ENCODE measurements around the gene MAGEA4.

The MAGEA4 gene

GRCh38 chrX:151912780-151913179, at the start of gene MAGEA4:
TSS of gene MAGEA4 (plus strand) at chrX:151912889. CDS start at chrX:151923665, 10,776 bp downstream.
- Histone ChIP-seq H4K20me1 (ENCODE audit: insufficient read depth) (no peaks in the 10 kb centered on the region), H3K9ac (no peak within 1 kb of the TSS), H3K4me2 (no peak within 1 kb of the TSS), H3K4me1 (ENCODE audit: low read depth, poor library complexity, severe bottlenecking) (no peaks in the 10 kb centered on the region), H3K36me3 (ENCODE audit: insufficient read depth) (no peaks in the 10 kb centered on the region), H2AFZ (ENCODE audit: low read depth) (no peak within 1 kb of the TSS), H3K79me2 (ENCODE audit: insufficient read depth, low read depth) (no peaks in the 10 kb centered on the region), H3K27me3 (ENCODE audit: insufficient read depth, low read depth) (no peaks in the 10 kb centered on the region), H3K4me3 (IDR thresholded peaks at IDR 0.05; ENCODE audit: insufficient read depth, low read depth, low read length) (no peak within 1 kb of the TSS), H3K27ac (no peak within 1 kb of the TSS)
- no peak for TF ChIP-seq CTCF (conservative IDR thresholded peaks at IDR 0.05; ENCODE audit: low read depth, low read length)

GRCh38 chrX:151870602-151871001, 42.1 kb upstream of the MAGEA4 start:
- no peaks in the 10 kb centered on the region for H3K36me3 ChIP-seq (ENCODE audit: insufficient read depth)
- TF ChIP-seq CTCF (conservative IDR thresholded peaks at IDR 0.05; ENCODE audit: low read depth, low read length): no peak
- no peak overlapping the region for H3K27ac ChIP-seq
- H3K79me2 ChIP-seq (ENCODE audit: insufficient read depth, low read depth): no peaks in the 10 kb centered on the region
- no peaks in the 10 kb centered on the region for H4K20me1 ChIP-seq (ENCODE audit: insufficient read depth)
- no peak overlapping the region for H3K4me2 ChIP-seq
- H3K9ac ChIP-seq: no peak overlapping the region
- H3K4me1 ChIP-seq (ENCODE audit: low read depth, poor library complexity, severe bottlenecking): no peaks in the 10 kb centered on the region
- H2AFZ ChIP-seq (ENCODE audit: low read depth): no peak overlapping the region
- H3K4me3 ChIP-seq (IDR thresholded peaks at IDR 0.05; ENCODE audit: insufficient read depth, low read depth, low read length): no peak overlapping the region
- no peaks in the 10 kb centered on the region for H3K27me3 ChIP-seq (ENCODE audit: insufficient read depth, low read depth)

- Histone ChIP-seq H3K79me2 (ENCODE audit: insufficient read depth, low read depth) (no peaks in the 10 kb centered on the region), H4K20me1 (ENCODE audit: insufficient read depth) (no peaks in the 10 kb centered on the region), H3K4me2 (no peak overlapping the region), H3K27me3 (ENCODE audit: insufficient read depth, low read depth) (no peaks in the 10 kb centered on the region), H3K9ac (no peak overlapping the region), H2AFZ (ENCODE audit: low read depth) (no peak overlapping the region), H3K4me3 (IDR thresholded peaks at IDR 0.05; ENCODE audit: insufficient read depth, low read depth, low read length) (no peak overlapping the region), H3K4me1 (ENCODE audit: low read depth, poor library complexity, severe bottlenecking) (no peaks in the 10 kb centered on the region), H3K27ac (no peak overlapping the region), H3K36me3 (ENCODE audit: insufficient read depth) (no peaks in the 10 kb centered on the region)
- no peak for TF ChIP-seq CTCF (conservative IDR thresholded peaks at IDR 0.05; ENCODE audit: low read depth, low read length)
Observed at GRCh38 chrX:151871244-151871643, 41.4 kb upstream of the MAGEA4 start.

DNA sequence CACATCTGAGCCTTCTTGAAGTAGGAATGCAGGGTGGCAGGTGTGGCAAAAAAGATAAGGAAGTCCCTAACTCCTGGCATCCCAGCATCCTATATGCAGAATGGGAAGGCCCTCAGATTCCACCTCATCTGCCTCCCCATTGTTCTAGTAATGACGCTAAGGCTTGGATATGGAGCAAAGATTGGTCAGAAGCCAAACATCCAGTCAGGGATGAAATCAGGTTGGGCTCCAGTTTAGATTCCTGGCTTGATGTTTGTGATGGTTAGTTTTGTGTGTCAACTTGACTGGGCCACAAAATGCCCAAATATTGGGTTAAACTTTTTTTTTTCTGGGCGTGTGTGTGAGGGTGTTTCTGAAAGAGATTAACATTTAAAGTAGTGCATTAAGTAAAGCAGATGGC, 39.6 kb upstream of the MAGEA4 start:
- H3K4me1 ChIP-seq (ENCODE audit: low read depth, poor library complexity, severe bottlenecking): no peaks in the 10 kb centered on the region
- no peaks in the 10 kb centered on the region for H3K79me2 ChIP-seq (ENCODE audit: insufficient read depth, low read depth)
- H3K4me3 ChIP-seq (IDR thresholded peaks at IDR 0.05; ENCODE audit: insufficient read depth, low read depth, low read length): no peak overlapping the region
- H3K36me3 ChIP-seq (ENCODE audit: insufficient read depth): no peaks in the 10 kb centered on the region
- H4K20me1 ChIP-seq (ENCODE audit: insufficient read depth): no peaks in the 10 kb centered on the region
- TF ChIP-seq CTCF (conservative IDR thresholded peaks at IDR 0.05; ENCODE audit: low read depth, low read length): no peak
- no peak overlapping the region for H2AFZ ChIP-seq (ENCODE audit: low read depth)
- no peak overlapping the region for H3K9ac ChIP-seq
- H3K4me2 ChIP-seq: no peak overlapping the region
- H3K27ac ChIP-seq: no peak overlapping the region
- no peaks in the 10 kb centered on the region for H3K27me3 ChIP-seq (ENCODE audit: insufficient read depth, low read depth)
